Measurements from ENCODE around the gene PRRT4.

DNA sequence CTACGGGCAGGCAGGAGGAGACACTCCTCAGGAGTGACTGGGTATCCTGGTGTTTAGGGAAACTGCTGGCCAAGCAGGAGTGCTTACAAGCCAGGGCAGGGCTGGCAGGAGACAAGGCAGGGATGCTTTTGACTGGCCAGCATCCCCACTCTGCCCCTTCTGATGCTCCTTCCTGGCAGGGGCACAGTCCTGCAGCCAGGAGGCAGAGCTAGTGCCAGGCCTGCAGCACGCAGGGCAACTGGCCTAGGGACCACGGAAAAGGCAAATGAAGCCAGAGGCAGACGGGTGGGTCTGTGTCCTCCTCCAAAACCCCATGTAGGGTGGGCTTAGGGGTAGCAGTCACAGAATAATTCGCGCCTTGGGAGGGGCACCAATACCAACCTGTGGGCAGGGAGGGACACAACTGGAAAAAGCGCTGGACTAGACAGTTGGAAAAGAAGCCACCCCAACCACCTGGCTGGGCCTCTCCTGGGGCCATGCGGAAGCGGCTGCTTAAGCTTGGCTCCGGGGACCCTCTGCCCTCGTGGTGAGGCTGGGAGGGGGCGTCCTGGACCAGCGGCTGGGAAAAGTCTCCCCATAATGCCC lies 43.5 kb upstream of the PRRT4 start:
- TF ChIP-seq, protein P1, sequence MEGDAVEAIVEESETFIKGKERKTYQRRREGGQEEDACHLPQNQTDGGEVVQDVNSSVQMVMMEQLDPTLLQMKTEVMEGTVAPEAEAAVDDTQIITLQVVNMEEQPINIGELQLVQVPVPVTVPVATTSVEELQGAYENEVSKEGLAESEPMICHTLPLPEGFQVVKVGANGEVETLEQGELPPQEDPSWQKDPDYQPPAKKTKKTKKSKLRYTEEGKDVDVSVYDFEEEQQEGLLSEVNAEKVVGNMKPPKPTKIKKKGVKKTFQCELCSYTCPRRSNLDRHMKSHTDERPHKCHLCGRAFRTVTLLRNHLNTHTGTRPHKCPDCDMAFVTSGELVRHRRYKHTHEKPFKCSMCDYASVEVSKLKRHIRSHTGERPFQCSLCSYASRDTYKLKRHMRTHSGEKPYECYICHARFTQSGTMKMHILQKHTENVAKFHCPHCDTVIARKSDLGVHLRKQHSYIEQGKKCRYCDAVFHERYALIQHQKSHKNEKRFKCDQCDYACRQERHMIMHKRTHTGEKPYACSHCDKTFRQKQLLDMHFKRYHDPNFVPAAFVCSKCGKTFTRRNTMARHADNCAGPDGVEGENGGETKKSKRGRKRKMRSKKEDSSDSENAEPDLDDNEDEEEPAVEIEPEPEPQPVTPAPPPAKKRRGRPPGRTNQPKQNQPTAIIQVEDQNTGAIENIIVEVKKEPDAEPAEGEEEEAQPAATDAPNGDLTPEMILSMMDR (tag by site-specific recombination; IDR thresholded peaks at IDR 0.05), result 0 out of 2 replicates have a peak, but pooled peaks have one; percentile 11
- no peak for TF ChIP-seq ZNF394 (tag by site-specific recombination; IDR thresholded peaks at IDR 0.05; ENCODE audit: borderline replicate concordance)
- no peak for TF ChIP-seq ZNF184 (tag by site-specific recombination; IDR thresholded peaks at IDR 0.05)
- TF ChIP-seq, protein P2, sequence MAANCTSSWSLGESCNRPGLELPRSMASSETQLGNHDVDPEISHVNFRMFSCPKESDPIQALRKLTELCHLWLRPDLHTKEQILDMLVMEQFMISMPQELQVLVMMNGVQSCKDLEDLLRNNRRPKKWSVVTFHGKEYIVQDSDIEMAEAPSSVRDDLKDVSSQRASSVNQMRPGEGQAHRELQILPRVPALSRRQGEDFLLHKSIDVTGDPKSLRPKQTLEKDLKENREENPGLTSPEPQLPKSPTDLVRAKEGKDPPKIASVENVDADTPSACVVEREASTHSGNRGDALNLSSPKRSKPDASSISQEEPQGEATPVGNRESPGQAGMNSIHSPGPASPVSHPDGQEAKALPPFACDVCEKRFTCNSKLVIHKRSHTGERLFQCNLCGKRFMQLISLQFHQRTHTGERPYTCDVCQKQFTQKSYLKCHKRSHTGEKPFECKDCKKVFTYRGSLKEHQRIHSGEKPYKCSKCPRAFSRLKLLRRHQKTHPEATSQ (tag by site-specific recombination; IDR thresholded peaks at IDR 0.05), result no peak
- no peak for TF ChIP-seq ZNF433 (tag by site-specific recombination; IDR thresholded peaks at IDR 0.05; ENCODE audit: low read depth)
- TF ChIP-seq MYNN (tag by site-specific recombination; IDR thresholded peaks at IDR 0.05; ENCODE audit: borderline replicate concordance), result no peak
- TF ChIP-seq KLF7 (tag by site-specific recombination; IDR thresholded peaks at IDR 0.05; ENCODE audit: borderline replicate concordance), result no peak
- TF ChIP-seq ZFP41 (tag by site-specific recombination; IDR thresholded peaks at IDR 0.05; ENCODE audit: borderline replicate concordance), result no peak
